HepG2 (cell line): Measurements from ENCODE around the gene SP9. TPM values are rescaled to one million over a fixed set of nuclear protein-coding genes. Genes with fewer than 3 reads are reported as not detected.
A peak's percentile ranks its signal among the peaks of the same experiment; 100 is the strongest.

Experiments used
- ARHGAP35 ChIP-seq: sonication (generic); formaldehyde crosslinking; IDR thresholded peaks from 2 replicates; pipeline ENCODE4 v1.9.0; 2022; ENCODE audit warnings: mild to moderate bottlenecking, inconsistent platforms, moderate library complexity, missing genetic modification reagents, borderline replicate concordance
- GPN1 ChIP-seq: sonication (generic); formaldehyde crosslinking; IDR thresholded peaks from 2 replicates; pipeline ENCODE4 v1.5.1; 2020; ENCODE audit warnings: missing genetic modification reagents, borderline replicate concordance
- GZF1 ChIP-seq: sonication (generic); formaldehyde crosslinking; IDR thresholded peaks from 2 replicates; pipeline ENCODE4 v1.5.1; 2020; ENCODE audit warnings: mild to moderate bottlenecking, missing genetic modification reagents
- HCFC1 ChIP-seq: fragments of 150-350 bp; IDR thresholded peaks from 2 replicates; pipeline ENCODE4 v1.6.1; 2014; ENCODE audit warnings: low read depth, low read length
- KAT2B ChIP-seq: fragments of 150-350 bp; IDR thresholded peaks from 2 replicates; pipeline ENCODE4 v1.6.1; 2014; ENCODE audit warnings: low read depth, low read length, borderline replicate concordance
- RBFOX2 ChIP-seq: fragments of 200-400 bp; formaldehyde crosslinking; IDR thresholded peaks from 2 replicates; pipeline ENCODE4 v1.6.1; 2017; ENCODE audit warnings: low read depth, mild to moderate bottlenecking, low read length
- RCOR2 ChIP-seq: IDR thresholded peaks from 2 replicates; pipeline ENCODE4 v1.6.1; 2016; ENCODE audit warnings: missing biosample characterization, missing genetic modification reagents
- REPIN1 ChIP-seq: sonication (generic); formaldehyde crosslinking; IDR thresholded peaks from 2 replicates; pipeline ENCODE4 v1.8.0; 2022; ENCODE audit warnings: missing genetic modification reagents, low read depth, mild to moderate bottlenecking, borderline replicate concordance
- RFX3 ChIP-seq: IDR thresholded peaks from 2 replicates; pipeline ENCODE4 v1.6.1; 2016; ENCODE audit warnings: missing biosample characterization, missing genetic modification reagents
- SRSF9 ChIP-seq: fragments of 200-400 bp; formaldehyde crosslinking; IDR thresholded peaks from 2 replicates; pipeline ENCODE4 v1.6.1; 2018; ENCODE audit warnings: borderline replicate concordance, mild to moderate bottlenecking, low read depth, low read length; ENCODE audit not compliant: insufficient read depth, poor library complexity, severe bottlenecking
- THAP9 ChIP-seq: sonication (generic); formaldehyde crosslinking; IDR thresholded peaks from 2 replicates; pipeline ENCODE4; 2020; ENCODE audit warnings: missing genetic modification reagents, mild to moderate bottlenecking, borderline replicate concordance
- ZFP36L2 ChIP-seq: sonication (generic); formaldehyde crosslinking; IDR thresholded peaks from 2 replicates; pipeline ENCODE4 v1.4.0; 2020; ENCODE audit warnings: missing genetic modification reagents
- ZNF570 ChIP-seq: sonication (generic); formaldehyde crosslinking; IDR thresholded peaks from 2 replicates; pipeline ENCODE4 v1.4.0; 2020; ENCODE audit warnings: mild to moderate bottlenecking, missing genetic modification reagents, borderline replicate concordance
- ZNF589 ChIP-seq: sonication (generic); formaldehyde crosslinking; conservative IDR thresholded peaks from 2 replicates; pipeline ENCODE4 v1.8.0; 2022; ENCODE audit warnings: mild to moderate bottlenecking, moderate library complexity, missing genetic modification reagents
- ZNF713 ChIP-seq: sonication (generic); formaldehyde crosslinking; IDR thresholded peaks from 2 replicates; pipeline ENCODE4 v1.4.0; 2020; ENCODE audit warnings: mild to moderate bottlenecking, missing genetic modification reagents
- ZNF776 ChIP-seq: sonication (generic); formaldehyde crosslinking; IDR thresholded peaks from 2 replicates; pipeline ENCODE4 v1.4.0; 2020; ENCODE audit warnings: mild to moderate bottlenecking, missing genetic modification reagents
- polyA plus RNA-seq, 8 experiments: library from polyadenylated mRNA; depleted of rRNA in 3 of 8; stranded (reverse) in 7 of 8; unstranded in 1 of 8; fragments of >200 nt; fragmentation: Illumina TruSeq in 4 of 8; extraction: Trizol in 4 of 8; gene quantifications; 2 replicates each; pipeline versions ENCODE4 v1.2.1 to v1.2.3, GENCODE V29; 2011 to 2016; ENCODE audit warnings: low read depth in 4 of 8, missing spikeins in 1 of 8, mixed read lengths in 1 of 8; ENCODE audit not compliant: insufficient read depth in 1 of 8
- total RNA-seq, 5 experiments: library from RNA; depleted of rRNA; stranded (reverse); fragments of >200 nt; fragmentation: Illumina TruSeq; extraction: Trizol; gene quantifications; 2 replicates each; pipeline ENCODE4 v1.2.3, GENCODE V29; 2016; ENCODE audit warnings: low read depth in 1 of 5
- TF ChIP-seq, protein P1 (sequence below): sonication (generic); formaldehyde crosslinking; IDR thresholded peaks from 2 replicates; pipeline ENCODE4 v1.4.0; 2020; ENCODE audit warnings: missing genetic modification reagents
- TF ChIP-seq, protein P2 (sequence below): sonication (generic); formaldehyde crosslinking; IDR thresholded peaks from 2 replicates; pipeline ENCODE4 v1.4.0; 2020; ENCODE audit warnings: missing genetic modification reagents, low read depth, mild to moderate bottlenecking, borderline replicate concordance
- TF ChIP-seq, protein P3 (sequence below): sonication (generic); formaldehyde crosslinking; IDR thresholded peaks from 2 replicates; pipeline ENCODE4 v1.5.0; 2020; ENCODE audit warnings: mild to moderate bottlenecking, missing genetic modification reagents

Gene SP9
- total and polyA plus RNA-seq, 2 of the 13 experiments (the other 11 are each of a cell fraction or from before 2014, with no cell fraction given) = not detected

GRCh38 chr2:174336501-174337336, 2.0 kb downstream of the SP9 start (continued):
- TF ChIP-seq, protein P1, sequence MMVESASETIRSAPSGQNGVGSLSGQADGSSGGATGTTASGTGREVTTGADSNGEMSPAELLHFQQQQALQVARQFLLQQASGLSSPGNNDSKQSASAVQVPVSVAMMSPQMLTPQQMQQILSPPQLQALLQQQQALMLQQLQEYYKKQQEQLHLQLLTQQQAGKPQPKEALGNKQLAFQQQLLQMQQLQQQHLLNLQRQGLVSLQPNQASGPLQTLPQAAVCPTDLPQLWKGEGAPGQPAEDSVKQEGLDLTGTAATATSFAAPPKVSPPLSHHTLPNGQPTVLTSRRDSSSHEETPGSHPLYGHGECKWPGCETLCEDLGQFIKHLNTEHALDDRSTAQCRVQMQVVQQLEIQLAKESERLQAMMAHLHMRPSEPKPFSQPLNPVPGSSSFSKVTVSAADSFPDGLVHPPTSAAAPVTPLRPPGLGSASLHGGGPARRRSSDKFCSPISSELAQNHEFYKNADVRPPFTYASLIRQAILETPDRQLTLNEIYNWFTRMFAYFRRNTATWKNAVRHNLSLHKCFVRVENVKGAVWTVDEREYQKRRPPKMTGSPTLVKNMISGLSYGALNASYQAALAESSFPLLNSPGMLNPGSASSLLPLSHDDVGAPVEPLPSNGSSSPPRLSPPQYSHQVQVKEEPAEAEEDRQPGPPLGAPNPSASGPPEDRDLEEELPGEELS (CRISPR knock-in tag) = no peak
- TF ChIP-seq THAP9 (CRISPR knock-in tag) (no peak), ZFP36L2 (CRISPR knock-in tag) (no peak), SRSF9 (no peak), HCFC1 (no peak), RFX3 (CRISPR knock-in tag) (no peak), RBFOX2 (no peak), RCOR2 (no peak), ZNF713 (CRISPR knock-in tag) (no peak), ZNF589 (CRISPR knock-in tag) (no peak; the same call in 1 of the 2 replicates), ZNF570 (CRISPR knock-in tag) (no peak), KAT2B (no peak), REPIN1 (CRISPR knock-in tag) (peak; percentile 18; the same call in 1 of the 2 replicates), GZF1 (CRISPR knock-in tag) (no peak), ZNF776 (CRISPR knock-in tag) (peak; percentile 97), GPN1 (no peak), ARHGAP35 (0 out of 2 replicates have a peak, but pooled peaks have one; percentile 37)
- TF ChIP-seq, protein P2, sequence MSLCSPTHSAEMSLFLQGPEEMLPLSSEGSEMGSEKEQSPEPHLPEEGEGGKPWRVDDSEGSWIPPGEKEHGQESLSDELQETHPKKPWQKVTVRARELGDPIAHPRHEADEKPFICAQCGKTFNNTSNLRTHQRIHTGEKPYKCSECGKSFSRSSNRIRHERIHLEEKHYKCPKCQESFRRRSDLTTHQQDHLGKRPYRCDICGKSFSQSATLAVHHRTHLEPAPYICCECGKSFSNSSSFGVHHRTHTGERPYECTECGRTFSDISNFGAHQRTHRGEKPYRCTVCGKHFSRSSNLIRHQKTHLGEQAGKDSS = no peak
- TF ChIP-seq, protein P3, sequence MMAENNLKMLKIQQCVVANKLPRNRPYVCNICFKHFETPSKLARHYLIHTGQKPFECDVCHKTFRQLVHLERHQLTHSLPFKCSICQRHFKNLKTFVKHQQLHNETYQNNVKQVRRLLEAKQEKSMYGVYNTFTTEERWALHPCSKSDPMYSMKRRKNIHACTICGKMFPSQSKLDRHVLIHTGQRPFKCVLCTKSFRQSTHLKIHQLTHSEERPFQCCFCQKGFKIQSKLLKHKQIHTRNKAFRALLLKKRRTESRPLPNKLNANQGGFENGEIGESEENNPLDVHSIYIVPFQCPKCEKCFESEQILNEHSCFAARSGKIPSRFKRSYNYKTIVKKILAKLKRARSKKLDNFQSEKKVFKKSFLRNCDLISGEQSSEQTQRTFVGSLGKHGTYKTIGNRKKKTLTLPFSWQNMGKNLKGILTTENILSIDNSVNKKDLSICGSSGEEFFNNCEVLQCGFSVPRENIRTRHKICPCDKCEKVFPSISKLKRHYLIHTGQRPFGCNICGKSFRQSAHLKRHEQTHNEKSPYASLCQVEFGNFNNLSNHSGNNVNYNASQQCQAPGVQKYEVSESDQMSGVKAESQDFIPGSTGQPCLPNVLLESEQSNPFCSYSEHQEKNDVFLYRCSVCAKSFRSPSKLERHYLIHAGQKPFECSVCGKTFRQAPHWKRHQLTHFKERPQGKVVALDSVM (CRISPR knock-in tag) = peak; percentile 63
